ENCODE results near the gene CDC23.

CDC23 gene

DNA sequence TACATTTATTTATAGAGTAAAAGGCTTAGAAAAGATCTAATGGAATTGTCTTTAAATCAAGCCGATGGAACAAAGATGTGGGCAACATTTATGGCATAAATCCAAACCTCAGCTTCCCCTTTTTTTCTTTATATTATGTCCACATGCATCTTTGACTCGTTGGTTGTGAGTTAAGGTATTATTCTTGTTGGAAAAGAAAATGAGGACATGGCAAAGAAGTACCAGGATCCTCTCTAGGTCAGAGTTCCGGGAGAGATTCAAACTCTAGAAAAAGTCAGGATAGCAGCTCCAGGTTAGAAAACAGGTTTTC, 73.4 kb downstream of the CDC23 start:
- no peak for DNase-seq (ENCODE audit: low spot score)

DNA sequence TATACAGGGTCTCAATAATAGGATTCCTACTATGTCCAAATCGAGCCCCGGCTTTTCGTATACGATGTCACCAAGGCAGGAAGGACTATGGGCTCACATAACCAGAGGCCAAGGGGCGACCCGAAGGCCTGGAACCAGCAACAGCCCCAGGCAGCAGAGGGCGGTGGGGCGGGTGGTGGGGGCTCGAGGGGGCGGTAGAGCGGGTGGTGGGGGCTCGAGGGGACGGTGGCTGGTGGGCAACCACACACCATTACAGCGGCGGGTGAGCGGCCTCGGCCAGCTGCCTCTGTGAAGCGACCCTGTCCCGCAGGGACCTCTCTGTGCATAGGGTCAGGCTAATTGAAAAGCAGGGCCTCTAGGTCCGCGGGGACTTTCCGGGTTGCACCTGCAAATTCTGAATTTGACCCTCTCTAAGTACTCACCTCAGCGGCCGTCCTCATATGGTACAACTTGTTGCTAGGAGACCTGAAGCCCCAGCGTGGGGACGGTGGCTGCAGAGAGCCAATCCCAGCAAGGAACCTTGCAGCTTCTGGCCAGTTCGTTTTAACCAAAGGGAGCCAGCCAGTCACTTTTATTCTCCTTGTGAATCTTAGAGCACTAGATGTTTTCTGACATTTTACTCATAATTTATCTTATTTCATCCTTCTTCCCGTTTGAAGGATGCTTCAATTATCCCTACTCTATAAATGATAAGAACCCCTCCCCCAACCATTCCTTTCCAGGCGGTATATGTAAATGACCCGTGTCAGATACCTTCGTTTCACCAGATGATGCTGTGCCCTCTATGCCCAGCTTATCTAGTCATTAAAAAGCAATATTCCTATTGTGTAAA, 74.0 kb downstream of the CDC23 start, which contains the start of gene NME5:
Gene NME5, minus strand, starts transcription at position 480 of the 832 bp plus-strand sequence. CDS start 648 bp downstream, outside the sequence.
- no peak for DNase-seq (ENCODE audit: low spot score)

Data from hematopoietic multipotent progenitor cell treated with erythropoietin and hydrocortisone succinate and interleukin-3 and kit ligand, for 17 days (in vitro differentiated cells).